Forelimb muscle (tissue), 1 donor: Measurements from ENCODE around the gene SNX6. TPM values are rescaled to one million over a fixed set of nuclear protein-coding genes. Genes with fewer than 3 reads are reported as not detected.
"Not testable (repeated sequence)": the region's sequence is repeated elsewhere in the genome, so short reads cannot be mapped to it uniquely, and the experiment has no call there.

Source experiments
- DNase-seq: peaks from one replicate; pipeline ENCODE4 v3.0.0-alpha.2; 2013; ENCODE audit warnings: low read depth
- polyA plus RNA-seq: library from polyadenylated mRNA; unstranded; fragments of 120-200 nt; gene quantifications from one replicate; pipeline ENCODE4 v1.2.1, GENCODE V29; 2013; ENCODE audit not compliant: insufficient read length

The SNX6 gene
- 68.1 TPM for polyA plus RNA-seq

- DNase-seq = peak; percentile 48
Observed at GRCh38 chr14:34629657-34630529, at the start of gene SNX6. Gene SNX6 (minus strand): TSS chr14:34630148. CDS start chr14:34630116, 32 bp downstream.

DNA sequence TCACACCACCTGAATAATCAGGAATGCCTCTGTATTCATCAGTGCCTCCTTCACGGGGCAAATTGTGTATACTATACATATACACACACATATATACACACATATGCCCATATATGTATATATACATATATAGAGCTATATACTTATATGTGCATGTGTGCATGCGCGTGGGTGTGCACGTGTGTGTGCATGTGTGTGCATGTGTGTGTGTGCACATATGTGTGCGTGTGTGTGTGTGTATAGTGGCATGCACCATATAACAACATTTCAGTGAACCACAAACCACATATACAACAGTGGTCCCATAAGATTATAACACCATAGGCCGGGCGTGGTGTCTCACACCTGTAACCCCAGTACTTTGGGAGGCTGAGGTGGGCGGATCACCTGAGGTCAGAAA, 48.8 kb upstream of the SNX6 start:
- no peak for DNase-seq

- no peak for DNase-seq
Observed at GRCh38 chr14:34678306-34678705, 48.4 kb upstream of the SNX6 start.

DNA sequence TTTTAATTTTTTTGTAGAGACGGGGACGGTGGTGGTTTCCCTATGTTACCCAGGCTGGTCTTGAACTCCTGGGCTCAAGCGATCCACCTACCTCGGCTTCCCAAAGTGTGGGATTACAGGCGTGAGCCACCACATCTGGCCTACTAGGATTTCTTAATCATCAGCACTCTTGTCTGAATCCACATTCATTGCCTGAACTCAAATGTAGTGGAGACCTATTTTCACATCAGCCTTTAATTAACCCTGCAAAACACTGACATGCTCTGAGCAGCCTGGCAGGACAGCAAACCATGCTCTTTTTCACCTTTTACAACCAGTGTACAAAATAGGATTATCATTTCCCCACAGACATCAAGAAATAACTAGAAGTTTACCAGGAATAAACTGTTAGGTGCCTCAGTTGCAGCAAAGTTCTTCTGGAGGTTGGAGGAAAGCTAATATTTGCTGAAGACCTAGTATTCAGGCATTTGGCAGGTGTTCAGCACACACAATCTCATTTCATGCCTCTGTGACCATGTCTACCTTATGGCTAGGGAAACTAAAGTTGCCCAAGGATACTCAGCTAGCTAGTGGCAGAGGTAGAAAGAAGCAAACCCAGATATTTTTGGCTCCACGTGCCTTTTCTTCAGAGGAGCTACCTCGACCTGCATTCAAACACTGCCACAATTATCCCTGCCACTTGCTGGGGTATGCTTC, 46.7 kb upstream of the SNX6 start:
- no peak for DNase-seq

- no peak for DNase-seq
Observed at GRCh38 chr14:34673702-34674101, 43.8 kb upstream of the SNX6 start.

GRCh38 chr14:34671716-34672115, 41.8 kb upstream of the SNX6 start:
- no peak for DNase-seq

DNA sequence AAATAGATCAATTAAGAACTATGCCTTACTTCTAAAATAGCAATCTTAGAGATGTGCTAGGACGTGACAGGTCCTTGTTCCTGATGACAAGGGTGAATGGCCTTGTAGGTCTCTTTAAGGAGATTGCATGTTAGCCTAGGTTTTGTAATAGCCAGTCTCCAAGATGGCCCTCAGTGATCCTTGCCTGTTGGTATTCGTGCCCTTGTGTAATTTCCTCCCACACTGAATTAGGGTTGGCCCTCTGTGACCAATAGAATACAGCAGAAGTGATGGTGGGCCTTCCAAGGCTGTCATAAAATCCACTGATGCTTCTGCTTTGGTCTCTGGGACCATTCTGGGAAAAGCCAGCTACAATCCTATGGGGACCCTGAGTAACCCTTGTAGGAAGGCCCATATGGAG, 38.2 kb upstream of the SNX6 start:
- DNase-seq = no peak

DNA sequence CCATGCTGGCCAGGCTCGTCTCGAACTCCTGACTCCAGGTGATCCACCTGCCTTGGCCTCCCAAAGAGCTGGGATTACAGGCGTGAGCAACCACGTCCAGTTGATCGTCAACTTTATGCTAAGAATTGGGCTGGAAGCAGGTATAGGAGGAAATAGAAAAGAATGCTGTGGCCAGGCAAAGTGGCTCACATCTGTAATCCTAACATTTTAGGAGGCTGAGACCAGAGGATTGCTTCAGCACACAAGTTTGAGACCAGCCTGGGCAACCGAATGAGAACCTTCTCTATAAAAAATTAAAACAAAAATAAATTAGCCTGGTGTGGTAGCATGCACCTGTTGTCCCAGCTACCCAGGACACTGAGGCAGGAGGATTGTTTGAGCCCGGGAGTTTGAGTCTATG, 37.1 kb upstream of the SNX6 start:
- no peak for DNase-seq

- DNase-seq = no peak
Observed at GRCh38 chr14:34665785-34666435, 36.0 kb upstream of the SNX6 start.

DNA sequence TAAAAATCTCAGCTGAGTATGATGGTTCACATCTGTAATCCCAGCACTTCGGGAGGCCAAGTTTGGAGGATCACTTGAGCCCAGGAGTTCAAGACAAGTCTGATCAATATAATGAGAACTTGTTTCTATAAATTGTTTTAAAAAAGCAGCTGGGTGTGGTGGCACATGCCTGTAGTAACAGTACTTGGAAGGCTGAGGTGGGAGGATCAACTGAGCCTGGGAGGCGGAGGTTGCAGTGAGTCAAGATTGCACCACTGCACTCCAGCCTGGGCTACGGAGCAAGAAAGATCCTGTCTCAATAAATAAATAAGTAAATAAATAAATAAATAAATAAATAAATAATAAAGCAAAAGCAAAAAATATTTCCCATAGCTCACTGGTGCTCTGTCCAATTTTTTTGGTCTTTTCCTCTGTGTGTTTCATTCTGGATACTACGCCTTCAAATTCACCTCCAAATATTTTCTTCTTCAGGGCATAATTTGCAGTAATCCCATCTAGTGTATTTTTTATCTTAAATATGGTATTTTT, 32.7 kb upstream of the SNX6 start:
- DNase-seq = no peak

DNA sequence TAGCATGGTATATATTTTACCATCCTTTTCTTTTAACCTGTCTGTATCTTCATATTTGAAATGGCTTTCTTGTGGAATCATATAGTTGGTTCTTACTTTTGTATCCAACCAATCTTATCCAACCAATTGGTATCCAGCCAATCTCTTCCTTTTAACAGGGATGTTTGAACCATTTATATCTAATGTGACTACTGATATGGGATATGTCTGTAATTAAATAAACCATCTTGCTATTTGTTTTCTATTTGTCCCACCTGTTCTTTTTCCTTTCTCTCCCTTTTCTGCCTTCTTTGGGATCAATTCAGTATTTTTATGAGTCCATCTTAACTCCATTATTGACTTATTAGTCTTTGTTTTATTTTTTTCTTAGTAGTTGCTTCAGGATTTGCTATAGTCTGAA, 30.8 kb upstream of the SNX6 start:
- no peak for DNase-seq

- DNase-seq = no peak
Observed at GRCh38 chr14:34655959-34656358, 26.0 kb upstream of the SNX6 start.

DNA sequence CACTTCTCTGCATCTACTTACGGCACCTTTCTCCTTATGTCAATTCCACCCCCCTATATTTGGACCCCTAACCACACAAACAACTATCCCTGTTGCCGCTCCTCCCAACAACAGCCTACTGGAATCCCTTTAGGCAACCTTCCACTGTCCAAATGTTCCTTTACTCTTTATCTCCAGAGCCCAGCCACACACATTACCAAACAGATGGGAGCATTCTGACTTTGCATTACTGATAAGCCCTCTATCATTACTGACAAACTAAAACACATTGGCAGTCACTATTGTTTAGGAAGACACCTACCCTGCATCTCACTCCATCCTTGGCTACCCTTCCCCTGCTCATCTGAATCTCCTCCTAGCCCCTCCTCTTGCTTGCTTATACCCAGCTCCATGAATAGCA, 23.1 kb upstream of the SNX6 start:
- DNase-seq = not testable (repeated sequence)

- DNase-seq = not testable (repeated sequence)
Observed at GRCh38 chr14:34652348-34652747, 22.4 kb upstream of the SNX6 start.

GRCh38 chr14:34650786-34651584, 21.0 kb upstream of the SNX6 start:
- DNase-seq = no peak

DNA sequence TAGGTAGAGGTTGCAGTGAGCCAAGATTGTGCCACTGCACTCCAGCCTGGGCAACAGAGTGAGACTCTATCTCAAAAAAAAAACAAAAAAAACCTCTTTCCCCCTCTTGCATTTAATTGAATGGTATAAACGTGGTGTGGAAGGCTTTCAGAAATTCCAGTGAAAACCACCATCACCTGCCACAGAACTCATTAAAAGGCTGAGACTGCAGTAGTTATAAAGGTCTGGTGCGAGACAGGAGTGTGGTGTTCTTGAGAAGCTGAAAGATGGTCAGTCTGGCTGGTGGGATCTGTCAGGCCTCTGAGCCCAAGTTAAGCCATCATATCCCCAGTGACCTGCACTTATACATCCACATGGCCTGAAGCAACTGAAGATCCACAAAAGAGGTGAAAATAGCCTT, 20.1 kb upstream of the SNX6 start:
- DNase-seq = not testable (repeated sequence)

DNA sequence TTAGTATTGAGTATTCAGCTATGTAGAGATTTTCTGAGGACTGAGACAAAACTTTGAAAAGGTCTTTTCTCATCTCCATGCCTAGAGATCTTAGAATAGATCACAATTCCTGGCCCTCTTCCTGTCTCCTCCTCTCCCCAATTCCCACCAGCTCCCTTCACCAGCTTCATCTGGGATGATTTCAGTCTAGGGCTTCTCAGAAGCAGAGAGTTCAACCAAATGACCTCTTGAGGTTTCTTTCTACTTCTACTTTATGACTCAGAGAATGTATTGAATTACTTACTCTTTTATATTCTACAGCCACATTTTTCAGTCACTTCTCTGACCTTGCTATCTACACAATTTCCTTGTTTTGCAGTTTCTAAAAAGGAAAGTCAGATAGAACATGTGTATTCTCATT, 19.4 kb upstream of the SNX6 start:
- no peak for DNase-seq

GRCh38 chr14:34646570-34647255, 16.8 kb upstream of the SNX6 start:
- no peak for DNase-seq

DNA sequence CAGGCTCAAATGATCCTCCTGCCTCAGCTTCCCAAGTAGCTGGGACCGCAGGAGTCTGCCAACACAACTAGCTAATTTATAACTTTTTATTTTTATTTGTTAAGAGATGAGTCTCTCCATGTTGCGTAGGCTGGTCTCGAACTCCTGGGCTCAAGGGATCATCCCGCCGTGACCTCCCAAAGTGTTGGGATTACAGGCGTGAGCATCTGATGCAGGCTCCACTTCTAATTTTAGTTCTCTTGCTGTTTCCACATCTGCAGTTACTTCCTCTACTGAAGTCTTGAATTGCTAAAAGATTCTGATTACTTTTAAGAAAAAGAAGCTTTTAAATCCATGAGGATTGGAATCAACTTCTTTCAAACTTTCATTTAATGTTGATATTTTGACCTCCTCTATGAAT, 13.4 kb upstream of the SNX6 start:
- no peak for DNase-seq

GRCh38 chr14:34642595-34642994, 12.6 kb upstream of the SNX6 start:
- DNase-seq = no peak

DNA sequence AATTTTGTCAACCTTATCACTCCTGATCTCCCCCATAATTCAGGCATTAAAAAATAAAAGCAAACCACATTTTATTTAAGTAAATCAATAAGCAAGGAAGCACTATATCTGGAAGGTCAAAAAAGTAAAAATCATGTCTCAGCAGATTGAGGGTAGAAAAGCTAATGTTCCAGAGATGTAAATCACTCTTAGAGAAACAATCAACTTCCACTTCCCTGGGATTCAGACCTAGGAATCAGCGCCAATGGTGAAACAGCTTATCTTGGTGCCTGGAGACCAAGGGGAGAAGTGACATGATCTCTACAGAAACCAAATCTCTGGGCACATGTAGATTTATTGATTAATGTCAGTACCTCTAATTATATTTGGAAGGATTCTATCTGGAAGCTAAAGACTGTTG, 10.9 kb upstream of the SNX6 start:
- DNase-seq = no peak
